Esophagus (tissue), 2 donors: Measurements from ENCODE around the gene EFS. TPM values are rescaled to one million over a fixed set of nuclear protein-coding genes. Genes with fewer than 3 reads are reported as not detected.

ENCODE experiments used
- H3K27ac ChIP-seq, 2 donors: one replicate each; pipeline ENCODE4 v1.5.1; 2013; ENCODE audit warnings: low read depth in 2 of 2, mild to moderate bottlenecking in 2 of 2, inconsistent platforms in 1 of 2, low read length in 1 of 2, moderate library complexity in 1 of 2
- H3K27me3 ChIP-seq, 2 donors: one replicate each; pipeline ENCODE4 v1.6.1; 2013; ENCODE audit warnings: low read length in 2 of 2, control low read depth in 1 of 2, mild to moderate bottlenecking in 1 of 2; ENCODE audit not compliant: insufficient read depth in 2 of 2, control insufficient read depth in 1 of 2
- H3K36me3 ChIP-seq, 2 donors: one replicate each; pipeline ENCODE4 v1.6.1; 2013; ENCODE audit warnings: low read length in 1 of 2; ENCODE audit not compliant: control insufficient read depth in 2 of 2, insufficient read depth in 2 of 2
- H3K4me1 ChIP-seq, 2 donors: one replicate each; pipeline ENCODE4 v1.6.1; 2013; ENCODE audit warnings: low read length in 1 of 2; ENCODE audit not compliant: control insufficient read depth in 2 of 2, insufficient read depth in 2 of 2
- H3K4me3 ChIP-seq, 2 donors: one replicate each; pipeline ENCODE4 v1.5.1; 2013; ENCODE audit warnings: low read length in 2 of 2, mild to moderate bottlenecking in 2 of 2, low read depth in 1 of 2, moderate library complexity in 1 of 2
- H3K9me3 ChIP-seq, 2 donors: one replicate each; pipeline ENCODE4 v1.6.1; 2013; ENCODE audit warnings: mild to moderate bottlenecking in 2 of 2, low read depth in 1 of 2, low read length in 1 of 2, moderate library complexity in 1 of 2; ENCODE audit not compliant: control insufficient read depth in 2 of 2, insufficient read depth in 1 of 2
- WGBS, 2 donors: extraction: QIAGEN DNeasy Blood & Tissue Kit; methylation state at CpG; one replicate each; pipeline ENCODE4 v1.1.7; 2013; 5-methylcytosine and 5-hydroxymethylcytosine counted together
- polyA plus RNA-seq, 2 donors: library from polyadenylated mRNA; stranded (reverse); fragments of 200-250 nt; gene quantifications; one replicate each; pipeline ENCODE4 v1.2.3, GENCODE V29; 2013
- donor health status: healthy with polysubstance abuse.
- donor health status: Bipolar disorder and iron deficiency.

The EFS gene
- polyA plus RNA-seq, 2 donors, result 23.1 to 35.9 TPM

GRCh38 chr14:23406725-23407355 lies 41.9 kb upstream of the EFS start:
- no peaks in the 10 kb centered on the region for H3K4me1 ChIP-seq
- no peak overlapping the region for H3K4me3 ChIP-seq
- H3K27me3 ChIP-seq, result no peaks in the 10 kb centered on the region
- no peaks in the 10 kb centered on the region for H3K36me3 ChIP-seq
- H3K27ac ChIP-seq, result no peak overlapping the region
- H3K9me3 ChIP-seq, result no peaks in the 10 kb centered on the region
- WGBS, 2 donors, result 85 to 90% methylated on average over 15 of the region's 15 CpGs

GRCh38 chr14:23406244-23406643 lies 41.3 kb upstream of the EFS start:
- Histone ChIP-seq H3K36me3 (no peaks in the 10 kb centered on the region), H3K4me3 (no peak overlapping the region), H3K9me3 (no peaks in the 10 kb centered on the region), H3K27me3 (no peaks in the 10 kb centered on the region), H3K27ac (no peak overlapping the region), H3K4me1 (no peaks in the 10 kb centered on the region)
- WGBS, 2 donors, result 33 to 52% methylated on average over 4 of the region's 4 CpGs

- H3K4me3 ChIP-seq, result no peak overlapping the region
- 87% methylated on average over 13 of the region's 13 CpGs for WGBS, 2 donors
- H3K36me3 ChIP-seq, result no peaks in the 10 kb centered on the region
- H3K27me3 ChIP-seq, result no peaks in the 10 kb centered on the region
- H3K4me1 ChIP-seq, result no peaks in the 10 kb centered on the region
- H3K27ac ChIP-seq, result no peak overlapping the region
- no peaks in the 10 kb centered on the region for H3K9me3 ChIP-seq
Observed at GRCh38 chr14:23405516-23406025, 40.6 kb upstream of the EFS start.

GRCh38 chr14:23405096-23405495 lies 40.1 kb upstream of the EFS start:
- Histone ChIP-seq H3K4me1 (no peaks in the 10 kb centered on the region), H3K27me3 (no peaks in the 10 kb centered on the region), H3K9me3 (no peaks in the 10 kb centered on the region), H3K27ac (no peak overlapping the region), H3K4me3 (no peak overlapping the region), H3K36me3 (no peaks in the 10 kb centered on the region)
- WGBS, 2 donors, result 77 to 78% methylated on average over 10 of the region's 10 CpGs

GRCh38 chr14:23404331-23404900 lies 39.4 kb upstream of the EFS start:
- no peaks in the 10 kb centered on the region for H3K4me1 ChIP-seq
- WGBS, 2 donors, result 86 to 88% methylated on average over 14 of the region's 14 CpGs
- H3K27me3 ChIP-seq, result no peaks in the 10 kb centered on the region
- H3K36me3 ChIP-seq, result no peaks in the 10 kb centered on the region
- no peak overlapping the region for H3K4me3 ChIP-seq
- no peak overlapping the region for H3K27ac ChIP-seq
- H3K9me3 ChIP-seq, result no peaks in the 10 kb centered on the region

- no peaks in the 10 kb centered on the region for H3K9me3 ChIP-seq
- H3K27ac ChIP-seq, result no peak overlapping the region
- no peak overlapping the region for H3K4me3 ChIP-seq
- H3K27me3 ChIP-seq, result no peaks in the 10 kb centered on the region
- no peaks in the 10 kb centered on the region for H3K4me1 ChIP-seq
- WGBS, 2 donors, result 61 to 64% methylated on average over 4 of the region's 4 CpGs
- H3K36me3 ChIP-seq, result no peaks in the 10 kb centered on the region
Observed at GRCh38 chr14:23403908-23404307, 38.9 kb upstream of the EFS start.

GRCh38 chr14:23403139-23403438 lies 38.1 kb upstream of the EFS start:
- Histone ChIP-seq H3K9me3 (no peaks in the 10 kb centered on the region), H3K36me3 (no peaks in the 10 kb centered on the region), H3K4me3 (no peak overlapping the region), H3K27me3 (no peaks in the 10 kb centered on the region), H3K27ac (no peak overlapping the region), H3K4me1 (no peaks in the 10 kb centered on the region)
- 59 to 68% methylated on average over 7 of the region's 7 CpGs for WGBS, 2 donors

- H3K27me3 ChIP-seq, result no peaks in the 10 kb centered on the region
- no peak overlapping the region for H3K27ac ChIP-seq
- H3K4me1 ChIP-seq, result no peaks in the 10 kb centered on the region
- no peaks in the 10 kb centered on the region for H3K36me3 ChIP-seq
- H3K9me3 ChIP-seq, result no peaks in the 10 kb centered on the region
- WGBS, 2 donors, result 62 to 67% methylated on average over 25 of the region's 25 CpGs
- no peak overlapping the region for H3K4me3 ChIP-seq
Observed at GRCh38 chr14:23402296-23403138, 37.5 kb upstream of the EFS start.

- WGBS, 2 donors, result 71 to 73% methylated on average over 4 of the region's 4 CpGs
- H3K4me3 ChIP-seq, result no peak overlapping the region
- H3K27me3 ChIP-seq, result no peaks in the 10 kb centered on the region
- no peaks in the 10 kb centered on the region for H3K4me1 ChIP-seq
- no peak overlapping the region for H3K27ac ChIP-seq
- H3K36me3 ChIP-seq, result no peaks in the 10 kb centered on the region
- H3K9me3 ChIP-seq, result no peaks in the 10 kb centered on the region
Observed at GRCh38 chr14:23401291-23401690, 36.3 kb upstream of the EFS start.
